Neuronal stem cell (in vitro differentiated cells): ENCODE data around the gene THSD7A.

Experiments used
- DNase-seq: peaks from one replicate; pipeline ENCODE4 v3.0.0-alpha.2; 2013; ENCODE audit warnings: low spot score
- H2AFZ ChIP-seq: one replicate; pipeline ENCODE4 v1.6.1; 2013; ENCODE audit warnings: mild to moderate bottlenecking, low read length, inconsistent platforms
- H2AK5ac ChIP-seq: 2 replicates; pipeline ENCODE4 v1.6.1; 2013; ENCODE audit warnings: low read depth, mild to moderate bottlenecking, inconsistent platforms, low read length, moderate library complexity, mixed read lengths
- H2BK120ac ChIP-seq: 2 replicates; pipeline ENCODE4 v1.6.1; 2013; ENCODE audit warnings: low read depth, mild to moderate bottlenecking, inconsistent platforms, low read length, moderate library complexity, mixed read lengths
- H2BK12ac ChIP-seq: one replicate; pipeline ENCODE4 v1.6.1; 2013; ENCODE audit warnings: low read length, inconsistent platforms
- H2BK15ac ChIP-seq: 2 replicates; pipeline ENCODE4 v1.6.1; 2013; ENCODE audit warnings: mild to moderate bottlenecking, low read length, inconsistent platforms, mixed read lengths
- H2BK5ac ChIP-seq: one replicate; pipeline ENCODE4 v1.6.1; 2013; ENCODE audit warnings: inconsistent platforms, mild to moderate bottlenecking, low read length, moderate library complexity
- H3K14ac ChIP-seq: one replicate; pipeline ENCODE4 v1.6.1; 2013; ENCODE audit warnings: low read length, inconsistent platforms
- H3K18ac ChIP-seq: 2 replicates; pipeline ENCODE4 v1.6.1; 2013; ENCODE audit warnings: low read length, inconsistent platforms
- H3K23ac ChIP-seq: 2 replicates; pipeline ENCODE4 v1.6.1; 2013; ENCODE audit warnings: low read depth, mild to moderate bottlenecking, mixed read lengths, low read length, inconsistent platforms; ENCODE audit not compliant: poor library complexity
- H3K27ac ChIP-seq: replicated peaks from 3 replicates; pipeline ENCODE4 v1.5.1; 2013; ENCODE audit warnings: low read length, inconsistent platforms
- H3K27me3 ChIP-seq, 3 experiments: 2 replicates each; pipeline ENCODE4 v1.6.1; 2013; ENCODE audit warnings: low read length in 3 of 3, mild to moderate bottlenecking in 2 of 3, inconsistent platforms in 1 of 3, low read depth in 1 of 3, mixed read lengths in 1 of 3, moderate library complexity in 1 of 3; ENCODE audit not compliant: control insufficient read depth in 3 of 3, insufficient read depth in 3 of 3
- H3K36me3 ChIP-seq, 2 donors: replicated peaks in 1 of 2; 2 replicates each; pipeline ENCODE4 v1.6.1; 2013; ENCODE audit warnings: low read length in 2 of 2; ENCODE audit not compliant: control insufficient read depth in 2 of 2, insufficient read depth in 2 of 2
- H3K4ac ChIP-seq: 2 replicates; pipeline ENCODE4 v1.6.1; 2013; ENCODE audit warnings: inconsistent platforms, mild to moderate bottlenecking, low read length, moderate library complexity
- H3K4me1 ChIP-seq, 2 donors: 1 replicate in 1 of 2; 2 replicates in 1 of 2; pipeline ENCODE4 v1.6.1; 2013; ENCODE audit warnings: low read length in 2 of 2, low read depth in 1 of 2; ENCODE audit not compliant: control insufficient read depth in 2 of 2, insufficient read depth in 1 of 2
- H3K4me2 ChIP-seq: one replicate; pipeline ENCODE4 v1.6.1; 2013; ENCODE audit warnings: mild to moderate bottlenecking, low read length, inconsistent platforms; ENCODE audit not compliant: insufficient read depth, poor library complexity, severe bottlenecking
- H3K4me3 ChIP-seq, 2 donors: 2 replicates each; pipeline ENCODE4 v1.5.1; 2013; ENCODE audit warnings: low read length in 2 of 2, mild to moderate bottlenecking in 2 of 2, inconsistent platforms in 1 of 2, moderate library complexity in 1 of 2
- H3K79me1 ChIP-seq: one replicate; pipeline ENCODE4 v1.6.1; 2013; ENCODE audit warnings: low read depth, mild to moderate bottlenecking, inconsistent platforms, low read length, moderate library complexity
- H3K9ac ChIP-seq: one replicate; pipeline ENCODE4 v1.6.1; 2013; ENCODE audit warnings: mild to moderate bottlenecking, low read depth, low read length, inconsistent platforms; ENCODE audit not compliant: poor library complexity
- H3K9me3 ChIP-seq, 2 donors: replicated peaks in 1 of 2; 2 replicates each; pipeline versions ENCODE3 to v1.6.1; 2013; ENCODE audit warnings: low read length in 2 of 2, mild to moderate bottlenecking in 2 of 2, inconsistent platforms in 1 of 2, low read depth in 1 of 2, mixed read lengths in 1 of 2, moderate library complexity in 1 of 2; ENCODE audit not compliant: control insufficient read depth in 2 of 2, insufficient read depth in 1 of 2
- H4K8ac ChIP-seq: one replicate; pipeline ENCODE4 v1.6.1; 2013; ENCODE audit warnings: low read depth, mild to moderate bottlenecking, inconsistent platforms, low read length, moderate library complexity
- H4K91ac ChIP-seq: one replicate; pipeline ENCODE4 v1.6.1; 2013; ENCODE audit warnings: low read length, low read depth, mild to moderate bottlenecking, inconsistent platforms; ENCODE audit not compliant: poor library complexity
- WGBS, 2 donors: extraction: QIAGEN DNeasy Blood & Tissue Kit; methylation state at CpG; one replicate each; pipeline ENCODE4 v1.1.7; 2013; ENCODE audit warnings: missing lambda C conversion rate in 2 of 2, mixed read lengths in 1 of 2; ENCODE audit not compliant: insufficient read length in 2 of 2, insufficient replicate concordance in 1 of 2; ENCODE audit errors: extremely low coverage in 2 of 2; 5-methylcytosine and 5-hydroxymethylcytosine counted together

THSD7A gene

GRCh38 chr7:11557627-11558026 lies 274.4 kb downstream of the THSD7A start:
- Histone ChIP-seq H3K23ac (no peak overlapping the region), H3K36me3 (no peaks in the 10 kb centered on the region), H3K4me2 (no peak overlapping the region), H3K9ac (no peak overlapping the region), H3K14ac (no peak overlapping the region), H3K27me3 (no peaks in the 10 kb centered on the region), H3K27ac (no peak overlapping the region), H3K79me1 (no peaks in the 10 kb centered on the region), H2BK5ac (no peak overlapping the region), H2AK5ac (no peak overlapping the region), H2AFZ (no peak overlapping the region), H4K91ac (no peak overlapping the region), H4K8ac (no peak overlapping the region), H3K9me3 (peaks cover 0 to 4% of the 10 kb centered on the region in 2 donors), H2BK120ac (no peak overlapping the region), H3K4me3 (no peak overlapping the region), H2BK12ac (no peak overlapping the region), H3K18ac (no peak overlapping the region), H3K4ac (no peak overlapping the region), H3K4me1 (no peaks in the 10 kb centered on the region), H2BK15ac (no peak overlapping the region)
- no CpG with 5 or more reads among the region's 2 CpGs for WGBS, 2 donors
- DNase-seq, result peak; percentile 23

- H3K27ac ChIP-seq, result no peak overlapping the region
- H3K14ac ChIP-seq, result no peak overlapping the region
- no peak overlapping the region for H3K9ac ChIP-seq
- H3K9me3 ChIP-seq, result peaks cover 0 to 4% of the 10 kb centered on the region in 2 donors
- H3K4me1 ChIP-seq, result no peaks in the 10 kb centered on the region
- no peak overlapping the region for H3K4me2 ChIP-seq
- no CpG with 5 or more reads among the region's 6 CpGs for WGBS, 2 donors
- H3K27me3 ChIP-seq, result no peaks in the 10 kb centered on the region
- no peak overlapping the region for H2BK120ac ChIP-seq
- no peak overlapping the region for H4K8ac ChIP-seq
- no peak overlapping the region for H3K4me3 ChIP-seq
- no peak for DNase-seq
- no peak overlapping the region for H3K18ac ChIP-seq
- H3K79me1 ChIP-seq, result no peaks in the 10 kb centered on the region
- no peak overlapping the region for H3K4ac ChIP-seq
- H2BK5ac ChIP-seq, result no peak overlapping the region
- no peak overlapping the region for H3K23ac ChIP-seq
- H2BK12ac ChIP-seq, result no peak overlapping the region
- H4K91ac ChIP-seq, result no peak overlapping the region
- no peak overlapping the region for H2BK15ac ChIP-seq
- no peak overlapping the region for H2AK5ac ChIP-seq
- no peak overlapping the region for H2AFZ ChIP-seq
- H3K36me3 ChIP-seq, result no peaks in the 10 kb centered on the region
Measured at GRCh38 chr7:11552676-11553296, 279.2 kb downstream of the THSD7A start.

DNA sequence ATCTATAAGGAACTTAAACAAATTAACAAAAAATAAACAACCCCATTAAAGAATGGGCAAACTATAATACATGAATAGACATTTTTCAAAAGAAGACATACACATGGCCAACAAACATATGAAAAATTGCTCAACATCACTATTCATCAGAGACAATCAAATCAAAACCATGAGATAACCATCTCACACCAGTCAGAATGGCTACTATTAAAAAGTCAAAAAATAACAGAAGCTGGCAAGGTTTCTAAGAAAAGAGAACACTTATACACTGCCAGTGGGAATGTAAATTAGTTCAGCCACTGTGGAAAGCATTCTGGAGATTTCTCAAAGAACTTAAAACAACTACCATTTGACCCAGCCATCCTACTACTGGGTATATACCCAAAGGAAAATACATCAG lies 280.5 kb downstream of the THSD7A start:
- H3K9me3 ChIP-seq, result peaks cover 0 to 2% of the 10 kb centered on the region in 2 donors
- no peak overlapping the region for H3K4me2 ChIP-seq
- H3K27ac ChIP-seq, result no peak overlapping the region
- H2AK5ac ChIP-seq, result no peak overlapping the region
- no peak overlapping the region for H3K14ac ChIP-seq
- no peak overlapping the region for H4K8ac ChIP-seq
- H3K23ac ChIP-seq, result no peak overlapping the region
- no peak overlapping the region for H2BK15ac ChIP-seq
- no peak overlapping the region for H2BK120ac ChIP-seq
- no peak overlapping the region for H2BK12ac ChIP-seq
- no peak overlapping the region for H2AFZ ChIP-seq
- H2BK5ac ChIP-seq, result no peak overlapping the region
- H3K9ac ChIP-seq, result no peak overlapping the region
- no peak overlapping the region for H3K4me3 ChIP-seq
- H3K4ac ChIP-seq, result no peak overlapping the region
- no peak overlapping the region for H3K18ac ChIP-seq
- H3K27me3 ChIP-seq, result no peaks in the 10 kb centered on the region
- no peaks in the 10 kb centered on the region for H3K4me1 ChIP-seq
- no peak overlapping the region for H4K91ac ChIP-seq
- no peaks in the 10 kb centered on the region for H3K36me3 ChIP-seq
- no peak for DNase-seq
- no peaks in the 10 kb centered on the region for H3K79me1 ChIP-seq

DNA sequence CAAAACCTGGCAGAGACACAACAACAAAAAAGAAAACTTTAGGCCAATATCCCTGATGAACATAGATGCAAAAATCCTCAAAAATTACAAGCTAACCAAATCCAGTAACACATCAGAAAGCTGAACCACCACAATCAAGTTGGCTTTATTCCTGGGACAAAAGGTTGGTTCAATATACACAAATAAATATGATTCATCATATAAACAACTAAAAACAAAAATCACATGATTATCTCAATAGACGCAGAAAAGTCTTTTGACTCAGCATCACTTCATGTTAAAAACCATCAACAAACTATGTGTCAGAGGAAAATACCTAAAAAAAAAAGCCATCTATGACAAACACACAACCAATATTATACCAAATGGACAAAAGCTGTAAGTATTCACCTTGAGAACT lies 283.5 kb downstream of the THSD7A start:
- Histone ChIP-seq H3K9ac (no peak overlapping the region), H2BK15ac (no peak overlapping the region), H4K8ac (no peak overlapping the region), H2BK5ac (no peak overlapping the region), H2AFZ (no peak overlapping the region), H3K4me1 (no peaks in the 10 kb centered on the region), H2AK5ac (no peak overlapping the region), H3K9me3 (peaks cover 1 to 6% of the 10 kb centered on the region in 2 donors), H3K18ac (no peak overlapping the region), H2BK120ac (no peak overlapping the region), H3K14ac (no peak overlapping the region), H4K91ac (no peak overlapping the region), H3K27me3 (no peaks in the 10 kb centered on the region), H3K79me1 (no peaks in the 10 kb centered on the region), H3K4ac (no peak overlapping the region), H3K4me2 (no peak overlapping the region), H3K4me3 (no peak overlapping the region), H3K36me3 (no peaks in the 10 kb centered on the region), H2BK12ac (no peak overlapping the region), H3K27ac (no peak overlapping the region), H3K23ac (no peak overlapping the region)
- DNase-seq, result no peak
- no CpG with 5 or more reads among the region's 1 CpG for WGBS, 2 donors
